Liver (tissue), 9 donors: ENCODE data around the gene SPHK2. TPM values are rescaled to one million over a fixed set of nuclear protein-coding genes. Genes with fewer than 3 reads are reported as not detected.

Experiments used
- DNase-seq: peaks from one replicate; pipeline ENCODE4 v3.0.0-alpha.2; 2017; ENCODE audit warnings: low spot score
- H3K27ac ChIP-seq, 2 donors: one replicate each; pipeline ENCODE4 v1.7.0; 2013; ENCODE audit warnings: inconsistent platforms in 2 of 2, low read length in 2 of 2, control low read depth in 1 of 2, low read depth in 1 of 2, mild to moderate bottlenecking in 1 of 2
- H3K27me3 ChIP-seq, 4 donors: one replicate each; pipeline versions ENCODE4 v1.6.1 to v1.7.0; 2013; ENCODE audit warnings: low read length in 3 of 4, inconsistent platforms in 1 of 4, mild to moderate bottlenecking in 1 of 4, moderate library complexity in 1 of 4; ENCODE audit not compliant: control insufficient read depth in 4 of 4, insufficient read depth in 4 of 4
- H3K36me3 ChIP-seq, 4 donors: one replicate each; pipeline versions ENCODE4 v1.6.1 to v1.7.0; 2013; ENCODE audit warnings: low read length in 3 of 4, mild to moderate bottlenecking in 3 of 4, low read depth in 1 of 4, moderate library complexity in 1 of 4; ENCODE audit not compliant: control insufficient read depth in 4 of 4, insufficient read depth in 3 of 4
- H3K4me1 ChIP-seq, 4 donors: one replicate each; pipeline versions ENCODE4 v1.6.1 to v1.7.0; 2013; ENCODE audit warnings: low read length in 3 of 4, mild to moderate bottlenecking in 3 of 4, moderate library complexity in 1 of 4; ENCODE audit not compliant: control insufficient read depth in 4 of 4, insufficient read depth in 4 of 4
- H3K4me3 ChIP-seq, 3 donors: one replicate each; pipeline versions ENCODE4 v1.6.1 to v1.7.0; 2013; ENCODE audit warnings: low read length in 3 of 3, control low read depth in 1 of 3, low read depth in 1 of 3, mild to moderate bottlenecking in 1 of 3
- H3K9ac ChIP-seq, 2 donors: one replicate each; pipeline ENCODE4 v1.7.0; 2013; ENCODE audit warnings: low read length in 2 of 2, mild to moderate bottlenecking in 2 of 2, moderate library complexity in 2 of 2, control low read depth in 1 of 2, low read depth in 1 of 2
- H3K9me3 ChIP-seq, 4 donors: one replicate each; pipeline versions ENCODE4 v1.6.1 to v1.7.0; 2013; ENCODE audit warnings: low read length in 3 of 4; ENCODE audit not compliant: control insufficient read depth in 4 of 4
- ATF3 ChIP-seq: IDR thresholded peaks from 2 replicates; pipeline ENCODE4 v1.6.1; 2016; ENCODE audit warnings: antibody characterized with exemption
- EGR1 ChIP-seq, 2 donors: IDR thresholded peaks; 2 replicates each; pipeline ENCODE4 v1.6.1; 2016 to 2018; ENCODE audit warnings: antibody characterized with exemption in 2 of 2, low read depth in 2 of 2
- FOXA1 ChIP-seq: IDR thresholded peaks from 2 replicates; pipeline ENCODE4 v1.6.1; 2016; ENCODE audit warnings: antibody characterized with exemption
- FOXA2 ChIP-seq: IDR thresholded peaks from 2 replicates; pipeline ENCODE4 v1.6.1; 2016; ENCODE audit warnings: antibody characterized with exemption
- GABPA ChIP-seq, 2 donors: IDR thresholded peaks in 1 of 2; conservative IDR thresholded peaks in 1 of 2; 2 replicates each; pipeline ENCODE4 v1.6.1; 2016; ENCODE audit warnings: antibody characterized with exemption in 2 of 2, mild to moderate bottlenecking in 1 of 2, moderate library complexity in 1 of 2
- HNF4A ChIP-seq, 2 donors: conservative IDR thresholded peaks; 2 replicates each; pipeline ENCODE4 v1.6.1; 2016; ENCODE audit warnings: antibody characterized with exemption in 2 of 2, mild to moderate bottlenecking in 2 of 2
- HNF4G ChIP-seq: IDR thresholded peaks from 2 replicates; pipeline ENCODE4 v1.6.1; 2016; ENCODE audit warnings: antibody characterized with exemption
- JUND ChIP-seq, 2 donors: IDR thresholded peaks; 2 replicates each; pipeline ENCODE4 v1.6.1; 2016; ENCODE audit warnings: antibody characterized with exemption in 2 of 2
- MAX ChIP-seq: IDR thresholded peaks from 2 replicates; pipeline ENCODE4 v1.6.1; 2016; ENCODE audit warnings: antibody characterized with exemption
- NR2F2 ChIP-seq: IDR thresholded peaks from 2 replicates; pipeline ENCODE4 v1.6.1; 2016; ENCODE audit warnings: antibody characterized with exemption
- RAD21 ChIP-seq, 2 donors: IDR thresholded peaks; 2 replicates each; pipeline ENCODE4 v1.6.1; 2016; ENCODE audit warnings: antibody characterized with exemption in 2 of 2, mild to moderate bottlenecking in 2 of 2
- REST ChIP-seq: IDR thresholded peaks from 2 replicates; pipeline ENCODE4 v1.6.1; 2016; ENCODE audit warnings: antibody characterized with exemption, mild to moderate bottlenecking
- RXRA ChIP-seq, 2 donors: IDR thresholded peaks; 2 replicates each; pipeline ENCODE4 v1.6.1; 2017 to 2018; ENCODE audit warnings: antibody characterized with exemption in 2 of 2, mild to moderate bottlenecking in 1 of 2
- SP1 ChIP-seq: IDR thresholded peaks from 2 replicates; pipeline ENCODE4 v1.6.1; 2018; ENCODE audit warnings: antibody characterized with exemption, mild to moderate bottlenecking
- TAF1 ChIP-seq: conservative IDR thresholded peaks from 2 replicates; pipeline ENCODE4 v1.6.1; 2016; ENCODE audit warnings: antibody characterized with exemption, mild to moderate bottlenecking
- YY1 ChIP-seq: IDR thresholded peaks from 2 replicates; pipeline ENCODE4 v1.6.1; 2016; ENCODE audit warnings: antibody characterized with exemption, mild to moderate bottlenecking
- ZBTB33 ChIP-seq: IDR thresholded peaks from 2 replicates; pipeline ENCODE4 v1.6.1; 2016; ENCODE audit warnings: antibody characterized with exemption
- WGBS: extraction: QIAGEN DNeasy Blood & Tissue Kit; methylation state at CpG from one replicate; pipeline ENCODE4 v1.1.7; 2013; 5-methylcytosine and 5-hydroxymethylcytosine counted together
- polyA plus RNA-seq, 2 donors: library from polyadenylated mRNA; stranded (reverse) in 1 of 2; unstranded in 1 of 2; fragments of 200-250 nt in 1 of 2; fragments of >200 nt in 1 of 2; fragmentation: Nextera tagmentation in 1 of 2; extraction: Ambion mirVana in 1 of 2; gene quantifications; one replicate each; pipeline versions ENCODE4 v1.2.1 to v1.2.3, GENCODE V29; 2013 to 2015
- total RNA-seq, 2 donors: library from RNA; depleted of rRNA; stranded (reverse); fragments of >200 nt; gene quantifications; one replicate each; pipeline ENCODE4 v1.2.3, GENCODE V29; 2014
- donor health status: healthy.
- donor health status: healthy.
- donor health status: healthy.
- donor health status: healthy.
- donor health status: healthy.

The SPHK2 gene
- total and polyA plus RNA-seq, 4 donors = 9.6 to 17.3 (median 12.3) TPM

GRCh38 chr19:48571378-48572162, 47.7 kb upstream of the SPHK2 start (continued):
- no peak for TF ChIP-seq ATF3
- no peak for TF ChIP-seq HNF4A (conservative IDR thresholded peaks at IDR 0.05)
- TF ChIP-seq FOXA2 = no peak

GRCh38 chr19:48573163-48573505, 46.2 kb upstream of the SPHK2 start:
- no peaks in the 10 kb centered on the region for H3K4me1 ChIP-seq
- H3K4me3 ChIP-seq = no peak overlapping the region
- no peak overlapping the region for H3K9ac ChIP-seq
- H3K27ac ChIP-seq = no peak overlapping the region
- DNase-seq = no peak
- 70% methylated on average over 12 of the region's 12 CpGs for WGBS
- H3K9me3 ChIP-seq = no peaks in the 10 kb centered on the region
- no peak for TF ChIP-seq HNF4A (conservative IDR thresholded peaks at IDR 0.05)
- TF ChIP-seq JUND (IDR thresholded peaks at IDR 0.05) = no peak
- TF ChIP-seq RXRA (IDR thresholded peaks at IDR 0.05) = no peak
- no peak for TF ChIP-seq MAX
- no peak for TF ChIP-seq FOXA1
- TF ChIP-seq GABPA (IDR thresholded peaks at IDR 0.05 in 1 of 2, conservative IDR thresholded peaks at IDR 0.05 in 1 of 2) = no peak
- TF ChIP-seq REST = no peak
- TF ChIP-seq NR2F2 = no peak
- TF ChIP-seq RAD21 (IDR thresholded peaks at IDR 0.05) = no peak
- no peak for TF ChIP-seq ATF3
- TF ChIP-seq TAF1 = no peak
- TF ChIP-seq SP1 = no peak
- no peak for TF ChIP-seq EGR1 (IDR thresholded peaks at IDR 0.05; ENCODE audit: low read depth in 2 of 2)
- TF ChIP-seq ZBTB33 = no peak
- TF ChIP-seq HNF4G = no peak
- no peak for TF ChIP-seq YY1
- no peaks in the 10 kb centered on the region for H3K27me3 ChIP-seq
- no peaks in the 10 kb centered on the region for H3K36me3 ChIP-seq
